ENCODE measurements around the gene KRTAP1-5. TPM values are rescaled to one million over a fixed set of nuclear protein-coding genes. Genes with fewer than 3 reads are reported as not detected.

Gene KRTAP1-5
- total and polyA plus RNA-seq, 2 experiments from 2014 or later: not detected

- Histone ChIP-seq H3K27ac (no peak overlapping the region), H3K36me3 (replicated peaks; ENCODE audit: insufficient read depth, low read depth) (no peaks in the 10 kb centered on the region), H3K9me3 (ENCODE audit: low read depth) (no peaks in the 10 kb centered on the region), H2AFZ (no peak overlapping the region), H3K9me2 (replicated peaks; ENCODE audit: insufficient read depth) (no peaks in the 10 kb centered on the region), H3K4me1 (ENCODE audit: insufficient read depth) (peaks cover 6% of the 10 kb centered on the region), H3K4me2 (no peak overlapping the region), H3K4me3 (no peak overlapping the region), H3K79me2 (no peaks in the 10 kb centered on the region), H3K27me3 (no peaks in the 10 kb centered on the region), H4K20me1 (ENCODE audit: insufficient read depth, poor library complexity, severe bottlenecking) (no peaks in the 10 kb centered on the region)
- no peak for DNase-seq (ENCODE audit: low spot score)
- WGBS (ENCODE audit: low lambda C conversion rate, missing lambda C conversion rate): 33% methylated on average over 4 of the region's 4 CpGs
- no peak for TF ChIP-seq EZH2phosphoT487 (IDR thresholded peaks at IDR 0.05; ENCODE audit: low read depth, severe bottlenecking, unreplicated experiment)
- TF ChIP-seq CTCF (IDR thresholded peaks at IDR 0.05; ENCODE audit: poor library complexity): no peak
- TF ChIP-seq EZH2 (IDR thresholded peaks at IDR 0.05; ENCODE audit: borderline replicate concordance): no peak
Measured at GRCh38 chr17:41009301-41009760, 17.7 kb downstream of the KRTAP1-5 start.

DNA sequence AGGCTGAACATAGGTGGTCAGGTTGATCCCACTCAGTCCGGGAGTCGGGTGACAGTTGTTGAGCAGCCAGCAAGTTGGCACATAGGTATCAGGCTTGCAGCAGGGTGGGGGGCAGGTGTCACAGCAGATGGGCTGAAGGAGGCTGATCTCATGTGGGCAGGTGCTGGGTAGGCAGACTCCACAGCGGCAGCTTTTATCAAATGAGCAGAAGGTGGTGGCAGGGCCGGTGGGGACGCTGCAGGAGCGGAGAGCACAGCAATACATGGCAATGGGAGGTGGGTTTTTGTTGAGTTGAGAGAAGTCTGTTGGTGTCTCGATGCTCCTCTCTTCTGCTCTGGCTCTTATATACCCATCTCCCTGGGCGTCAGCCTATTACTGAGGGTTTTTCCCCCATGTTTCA, 18.2 kb downstream of the KRTAP1-5 start, which contains the start of gene KRTAP3-1:
KRTAP3-1 (minus strand) TSS at position 318 of the 400 bp plus-strand sequence; CDS start at position 264, 54 bp downstream.
- 79% methylated on average over 8 of the region's 8 CpGs for WGBS (ENCODE audit: low lambda C conversion rate, missing lambda C conversion rate)

GRCh38 chr17:41004397-41004796, 22.6 kb downstream of the KRTAP1-5 start:
- no peaks in the 10 kb centered on the region for H3K9me3 ChIP-seq (ENCODE audit: low read depth)

More for the DNA sequence above, 18.2 kb downstream of the KRTAP1-5 start, which contains the start of gene KRTAP3-1:
- no peak for DNase-seq (ENCODE audit: low spot score)
- Histone ChIP-seq H4K20me1 (ENCODE audit: insufficient read depth, poor library complexity, severe bottlenecking) (no peaks in the 10 kb centered on the region), H3K4me2 (no peak within 1 kb of the TSS), H3K36me3 (replicated peaks; ENCODE audit: insufficient read depth, low read depth) (no peaks in the 10 kb centered on the region), H3K9me3 (ENCODE audit: low read depth) (no peaks in the 10 kb centered on the region), H3K4me1 (ENCODE audit: insufficient read depth) (peaks cover 6% of the 10 kb centered on the region), H3K27me3 (no peaks in the 10 kb centered on the region), H3K9me2 (replicated peaks; ENCODE audit: insufficient read depth) (no peaks in the 10 kb centered on the region), H3K27ac (no peak within 1 kb of the TSS), H2AFZ (no peak within 1 kb of the TSS), H3K4me3 (no peak within 1 kb of the TSS), H3K79me2 (no peaks in the 10 kb centered on the region)
- TF ChIP-seq CTCF (IDR thresholded peaks at IDR 0.05; ENCODE audit: poor library complexity) (no peak), EZH2 (IDR thresholded peaks at IDR 0.05; ENCODE audit: borderline replicate concordance) (no peak), EZH2phosphoT487 (IDR thresholded peaks at IDR 0.05; ENCODE audit: low read depth, severe bottlenecking, unreplicated experiment) (no peak)

More at GRCh38 chr17:41004397-41004796, 22.6 kb downstream of the KRTAP1-5 start:
- DNase-seq (ENCODE audit: low spot score): no peak
- Histone ChIP-seq H3K27ac (no peak overlapping the region), H4K20me1 (ENCODE audit: insufficient read depth, poor library complexity, severe bottlenecking) (no peaks in the 10 kb centered on the region), H3K4me3 (no peak overlapping the region), H3K36me3 (replicated peaks; ENCODE audit: insufficient read depth, low read depth) (no peaks in the 10 kb centered on the region), H3K4me1 (ENCODE audit: insufficient read depth) (peaks cover 8% of the 10 kb centered on the region), H3K9me2 (replicated peaks; ENCODE audit: insufficient read depth) (no peaks in the 10 kb centered on the region), H2AFZ (no peak overlapping the region), H3K27me3 (no peaks in the 10 kb centered on the region), H3K79me2 (no peaks in the 10 kb centered on the region), H3K4me2 (no peak overlapping the region)
- no peak for TF ChIP-seq CTCF (IDR thresholded peaks at IDR 0.05; ENCODE audit: poor library complexity)
- TF ChIP-seq EZH2phosphoT487 (IDR thresholded peaks at IDR 0.05; ENCODE audit: low read depth, severe bottlenecking, unreplicated experiment): no peak
- no peak for TF ChIP-seq EZH2 (IDR thresholded peaks at IDR 0.05; ENCODE audit: borderline replicate concordance)
- 100% methylated on average over 3 of the region's 3 CpGs for WGBS (ENCODE audit: low lambda C conversion rate, missing lambda C conversion rate)

All from hepatocyte (in vitro differentiated cells).